Measurements from ENCODE around the gene IL17RD. TPM values are rescaled to one million over a fixed set of nuclear protein-coding genes. Genes with fewer than 3 reads are reported as not detected.
A peak's percentile ranks its signal among the peaks of the same experiment; 100 is the strongest.

IL17RD gene
- total RNA-seq, 1 experiment from 2014 or later, result 31.7 TPM

DNA sequence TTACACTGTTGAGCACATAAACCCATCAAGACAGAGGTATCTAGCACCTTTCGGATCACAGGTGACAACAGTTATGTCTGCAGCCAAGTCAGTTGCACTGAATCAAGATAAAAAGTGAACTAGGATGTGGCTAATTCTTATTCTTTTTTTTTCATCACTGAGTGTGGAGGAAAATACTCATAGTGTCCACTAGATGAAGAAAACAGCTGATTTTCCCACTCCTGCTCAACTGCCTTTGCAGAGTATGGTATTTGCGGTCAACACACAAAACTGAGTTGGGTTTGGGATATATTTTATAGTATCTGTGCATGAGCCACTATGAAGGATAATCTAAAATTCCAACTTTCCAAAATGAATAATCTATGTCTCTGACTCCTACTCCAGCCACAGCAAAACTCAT, 32.5 kb downstream of the IL17RD start:
- no peak overlapping the region for H3T11ph ChIP-seq (ENCODE audit: low read length)
- H3K9me3 ChIP-seq (ENCODE audit: control insufficient read depth, low read depth, low read length), result no peaks in the 10 kb centered on the region
- no peak overlapping the region for H3K4me2 ChIP-seq (ENCODE audit: insufficient read depth, insufficient read length, low read length)
- no peak overlapping the region for H2BK120ac ChIP-seq (ENCODE audit: low read depth, low read length, poor library complexity, severe bottlenecking)
- no CpG with 5 or more reads among the region's 2 CpGs for WGBS (ENCODE audit: extremely low coverage, insufficient read length, low lambda C conversion rate)
- H3K4me3 Mint-ChIP-seq, result no peak overlapping the region
- peaks cover 52% of the 10 kb centered on the region for H3K4me1 ChIP-seq (ENCODE audit: insufficient read depth, low read length)
- no peak overlapping the region for H2AK5ac ChIP-seq (ENCODE audit: insufficient read length, low read length)
- TF ChIP-seq, protein P1, sequence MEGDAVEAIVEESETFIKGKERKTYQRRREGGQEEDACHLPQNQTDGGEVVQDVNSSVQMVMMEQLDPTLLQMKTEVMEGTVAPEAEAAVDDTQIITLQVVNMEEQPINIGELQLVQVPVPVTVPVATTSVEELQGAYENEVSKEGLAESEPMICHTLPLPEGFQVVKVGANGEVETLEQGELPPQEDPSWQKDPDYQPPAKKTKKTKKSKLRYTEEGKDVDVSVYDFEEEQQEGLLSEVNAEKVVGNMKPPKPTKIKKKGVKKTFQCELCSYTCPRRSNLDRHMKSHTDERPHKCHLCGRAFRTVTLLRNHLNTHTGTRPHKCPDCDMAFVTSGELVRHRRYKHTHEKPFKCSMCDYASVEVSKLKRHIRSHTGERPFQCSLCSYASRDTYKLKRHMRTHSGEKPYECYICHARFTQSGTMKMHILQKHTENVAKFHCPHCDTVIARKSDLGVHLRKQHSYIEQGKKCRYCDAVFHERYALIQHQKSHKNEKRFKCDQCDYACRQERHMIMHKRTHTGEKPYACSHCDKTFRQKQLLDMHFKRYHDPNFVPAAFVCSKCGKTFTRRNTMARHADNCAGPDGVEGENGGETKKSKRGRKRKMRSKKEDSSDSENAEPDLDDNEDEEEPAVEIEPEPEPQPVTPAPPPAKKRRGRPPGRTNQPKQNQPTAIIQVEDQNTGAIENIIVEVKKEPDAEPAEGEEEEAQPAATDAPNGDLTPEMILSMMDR (conservative IDR thresholded peaks at IDR 0.05), result peak; percentile 27; the same call in 2 of the 3 replicates
- no peak overlapping the region for H3K23ac ChIP-seq (ENCODE audit: insufficient read length, low read depth, low read length)
- no peak overlapping the region for H3K4ac ChIP-seq (ENCODE audit: low read depth, low read length)
- H3K9me3 Mint-ChIP-seq, result no peaks in the 10 kb centered on the region
- no peak overlapping the region for H2AFZ ChIP-seq (ENCODE audit: low read length)
- H3K79me2 ChIP-seq (ENCODE audit: insufficient read depth, low read length), result peaks cover 21% of the 10 kb centered on the region; the same call in 1 of the 2 replicates
- H3K18ac ChIP-seq (ENCODE audit: insufficient read length, low read depth, low read length), result no peak overlapping the region
- H3K23me2 ChIP-seq (ENCODE audit: insufficient read length, low read depth, low read length, poor library complexity, severe bottlenecking), result no peaks in the 10 kb centered on the region
- H3K14ac ChIP-seq (ENCODE audit: insufficient read depth, low read length), result no peak overlapping the region
- H3K27ac Mint-ChIP-seq, result no peak overlapping the region
- H2BK20ac ChIP-seq (ENCODE audit: low read depth, low read length, poor library complexity, severe bottlenecking), result no peak overlapping the region
- peaks cover 0 to 10% (median 2%) of the 10 kb centered on the region in 3 experiments; a peak in 2 of 7 replicates for H3K36me3 Mint-ChIP-seq (ENCODE audit: insufficient read depth in 1 of 3, low read depth in 3 of 3)
- H4K20me1 ChIP-seq (ENCODE audit: control insufficient read depth, insufficient read depth, insufficient read length), result no peaks in the 10 kb centered on the region
- H3K27ac ChIP-seq (ENCODE audit: insufficient read length, low read depth, low read length), result no peak overlapping the region
- no peak overlapping the region for H4K5ac ChIP-seq (ENCODE audit: insufficient read length, low read depth, low read length)
- no peak overlapping the region for H3K56ac ChIP-seq (ENCODE audit: insufficient read length, low read depth, low read length)
- no peak overlapping the region for H3K9ac ChIP-seq (ENCODE audit: extremely low read depth, insufficient read length, low read length)
- H3K27me3 Mint-ChIP-seq (ENCODE audit: low read depth), result peaks cover 7% of the 10 kb centered on the region; the same call in 1 of the 2 replicates
- H3K79me1 ChIP-seq (ENCODE audit: insufficient read depth, low read depth, low read length, poor library complexity, severe bottlenecking), result no peaks in the 10 kb centered on the region
- H2BK12ac ChIP-seq (ENCODE audit: insufficient read length, low read depth, low read length), result no peak overlapping the region
- H2BK5ac ChIP-seq (ENCODE audit: insufficient read length, low read length), result no peak overlapping the region
- H3K4me1 Mint-ChIP-seq, result peaks cover 59 to 75% of the 10 kb centered on the region in 2 experiments
- H2BK15ac ChIP-seq (ENCODE audit: low read depth, low read length), result no peak overlapping the region
- H3K27me3 ChIP-seq (ENCODE audit: insufficient read depth, low read length), result no peaks in the 10 kb centered on the region; the same call in 1 of the 2 replicates
- no peak for DNase-seq
- no peak overlapping the region for H4K91ac ChIP-seq (ENCODE audit: insufficient read length, low read depth, low read length)
- H4K8ac ChIP-seq (replicated peaks; ENCODE audit: insufficient read length, low read depth, low read length), result no peak overlapping the region
